Stimulated activated naive CD8-positive, alpha-beta T cell treated with anti-CD3 and anti-CD28 coated beads, Interleukin-15, amount 100 ng/mL, for 72 hours (primary cell): ENCODE measurements around the gene TRIM33.
"Not testable (repeated sequence)": the region's sequence is repeated elsewhere in the genome, so short reads cannot be mapped to it uniquely, and the experiment has no call there.

Experiments used
- ATAC-seq: fragments of 150-1000 bp; cut with Tn5 transposase; 2 replicates; pipeline ENCODE4 v1.10.0; 2021; ENCODE audit warnings: mild to moderate bottlenecking, moderate library complexity
- DNase-seq, 2 donors: peaks; one replicate each; pipeline ENCODE4 v3.0.0; 2021 to 2022
- H3K27ac Mint-ChIP-seq, 2 donors: one replicate each; pipeline ENCODE4 v1.8.0; 2022; ENCODE audit warnings: mild to moderate bottlenecking in 2 of 2, mixed read lengths in 2 of 2, moderate library complexity in 2 of 2
- H3K27me3 Mint-ChIP-seq: one replicate; pipeline ENCODE4 v1.8.0; 2022; ENCODE audit warnings: mixed read lengths
- H3K4me1 Mint-ChIP-seq: one replicate; pipeline ENCODE4 v1.8.0; 2022; ENCODE audit warnings: mild to moderate bottlenecking, mixed read lengths
- H3K4me3 Mint-ChIP-seq, 2 donors: one replicate each; pipeline ENCODE4 v1.8.0; 2022; ENCODE audit warnings: mild to moderate bottlenecking in 2 of 2, mixed read lengths in 2 of 2, moderate library complexity in 1 of 2
- H3K9me3 Mint-ChIP-seq, 2 donors: one replicate each; pipeline ENCODE4 v1.8.0; 2022; ENCODE audit warnings: mixed read lengths in 2 of 2

The TRIM33 gene

DNA sequence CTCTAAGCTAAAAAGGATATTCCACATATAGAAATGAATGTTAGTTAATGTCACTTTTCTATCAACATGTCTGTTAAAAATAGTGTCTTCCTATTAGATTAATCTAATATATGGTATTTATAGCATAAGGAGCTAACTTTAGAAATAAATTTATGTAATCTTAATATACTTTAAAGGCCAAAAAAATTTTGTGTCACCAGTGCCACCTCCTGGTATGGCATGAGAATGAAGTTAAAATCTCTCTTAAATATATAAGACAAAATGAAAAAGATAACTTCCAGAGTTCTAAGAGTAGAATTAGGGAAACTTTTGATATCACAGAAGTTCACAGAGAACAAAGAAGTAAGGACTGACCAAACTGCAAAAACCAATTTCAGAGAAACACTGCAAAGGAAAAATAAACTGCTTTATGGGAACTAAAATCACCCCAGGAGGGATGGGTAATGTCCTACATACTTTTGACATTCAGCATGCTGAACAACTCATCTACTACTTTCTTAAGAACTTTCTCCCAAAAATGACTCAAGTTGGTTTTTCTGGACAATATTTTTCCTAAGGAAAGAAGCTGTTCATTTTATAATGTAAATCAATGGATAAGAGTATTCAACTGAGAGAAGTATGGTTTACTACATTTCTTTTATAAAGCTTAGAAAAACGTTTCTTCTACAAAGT lies 82.8 kb downstream of the TRIM33 start:
- H3K4me1 Mint-ChIP-seq: no peaks in the 10 kb centered on the region

DNA sequence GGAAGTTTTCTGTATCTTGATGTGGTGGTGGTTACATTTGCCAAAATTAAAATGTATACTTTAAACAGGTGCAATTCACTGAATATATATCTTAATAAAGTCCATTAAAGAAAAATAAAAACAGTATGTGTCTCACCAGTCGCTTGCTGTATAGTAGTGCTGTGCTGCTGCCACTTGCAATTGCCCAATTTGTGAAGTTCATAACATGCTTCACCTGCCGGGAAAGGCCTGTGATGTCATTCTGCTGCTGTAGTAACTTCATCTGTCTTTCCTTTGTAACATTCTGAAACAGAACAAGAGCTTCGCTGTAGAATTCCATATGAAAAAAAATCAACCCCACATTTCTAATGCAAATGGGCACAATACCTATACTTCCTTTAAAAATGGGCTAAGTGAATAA lies 83.4 kb downstream of the TRIM33 start:
- H3K4me3 Mint-ChIP-seq: no peak overlapping the region
- H3K4me1 Mint-ChIP-seq: no peaks in the 10 kb centered on the region
- no peaks in the 10 kb centered on the region for H3K9me3 Mint-ChIP-seq
- DNase-seq (no peak), ATAC-seq (no peak)
- H3K27me3 Mint-ChIP-seq: no peaks in the 10 kb centered on the region
- no peak overlapping the region for H3K27ac Mint-ChIP-seq

More for the DNA sequence above, 82.8 kb downstream of the TRIM33 start:
- Mint-ChIP-seq H3K9me3 (no peaks in the 10 kb centered on the region), H3K4me3 (no peak overlapping the region), H3K27ac (no peak overlapping the region), H3K27me3 (no peaks in the 10 kb centered on the region)
- DNase-seq (no peak), ATAC-seq (no peak)

DNA sequence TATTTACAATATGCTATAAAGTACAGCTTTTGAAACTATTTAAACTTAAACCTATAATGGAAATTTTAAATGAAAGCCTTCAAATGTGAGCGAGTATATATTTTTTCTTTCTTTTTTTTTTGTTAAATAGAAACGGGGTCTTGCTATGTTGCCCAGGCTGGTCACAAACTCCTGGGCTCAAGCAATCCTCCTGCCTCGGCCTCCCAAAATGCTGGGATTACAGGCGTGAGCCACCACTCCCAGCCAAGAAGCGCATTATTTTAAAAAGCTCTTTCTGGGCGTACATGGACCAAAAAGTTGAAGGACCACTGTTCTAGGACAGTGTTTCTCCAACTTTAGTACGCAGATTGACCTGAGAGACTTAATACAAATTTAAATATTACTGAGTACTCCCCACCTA lies 87.5 kb downstream of the TRIM33 start:
- H3K27ac Mint-ChIP-seq: no peak overlapping the region
- DNase-seq (no peak), ATAC-seq (no peak)
- no peaks in the 10 kb centered on the region for H3K27me3 Mint-ChIP-seq
- no peaks in the 10 kb centered on the region for H3K9me3 Mint-ChIP-seq
- H3K4me1 Mint-ChIP-seq: no peaks in the 10 kb centered on the region
- H3K4me3 Mint-ChIP-seq: no peak overlapping the region

GRCh38 chr1:114418948-114419347 lies 92.1 kb downstream of the TRIM33 start:
- H3K27ac Mint-ChIP-seq, ATAC-seq: not testable (repeated sequence)

DNA sequence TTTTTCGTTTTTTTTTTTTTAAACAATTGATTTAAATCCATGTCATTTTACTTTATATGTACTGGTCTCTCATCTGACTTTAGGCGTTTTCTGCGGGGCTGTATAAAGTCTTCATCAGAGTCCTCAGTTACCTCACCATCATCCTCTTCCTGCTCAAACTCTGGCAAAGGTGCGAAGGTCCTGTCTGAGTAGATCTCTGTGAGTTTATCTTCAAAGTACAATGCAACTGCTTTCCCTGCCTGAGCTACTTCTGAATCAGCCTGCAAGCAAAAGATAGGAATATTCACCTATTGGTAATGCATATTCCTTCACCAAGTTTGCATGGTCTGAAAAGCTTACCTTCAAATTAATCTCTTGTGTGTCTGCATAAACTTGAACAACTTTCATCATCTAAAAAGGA lies 113.4 kb downstream of the TRIM33 start:
- Mint-ChIP-seq H3K4me1 (no peaks in the 10 kb centered on the region), H3K27me3 (no peaks in the 10 kb centered on the region), H3K27ac (no peak overlapping the region), H3K9me3 (no peaks in the 10 kb centered on the region), H3K4me3 (no peak overlapping the region)
- ATAC-seq: no peak
- no peak for DNase-seq

More at GRCh38 chr1:114418948-114419347, 92.1 kb downstream of the TRIM33 start:
- H3K27me3 Mint-ChIP-seq, H3K9me3 Mint-ChIP-seq, DNase-seq, H3K4me3 Mint-ChIP-seq, H3K4me1 Mint-ChIP-seq: not testable (repeated sequence)

DNA sequence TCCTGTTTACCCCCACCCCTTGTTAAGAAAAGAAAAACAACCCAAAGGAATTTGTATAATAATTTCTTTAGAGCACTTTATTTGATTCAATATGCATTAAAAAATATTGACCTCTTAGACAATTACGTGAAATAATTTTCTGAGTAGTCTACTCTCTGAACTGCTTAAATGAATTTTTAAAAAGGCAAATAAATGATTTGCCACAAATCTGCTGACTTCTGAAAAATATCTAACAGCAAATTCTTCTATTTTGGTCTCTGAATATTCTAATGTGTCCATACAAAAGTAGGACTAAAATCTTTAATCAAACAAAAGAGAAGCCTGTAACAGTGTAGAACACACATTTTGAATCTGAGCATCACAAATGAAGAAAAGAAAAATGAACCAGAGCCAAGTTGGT lies 115.1 kb downstream of the TRIM33 start:
- DNase-seq (no peak), ATAC-seq (no peak)
- H3K4me3 Mint-ChIP-seq: no peak overlapping the region
- no peaks in the 10 kb centered on the region for H3K4me1 Mint-ChIP-seq
- no peaks in the 10 kb centered on the region for H3K27me3 Mint-ChIP-seq
- peaks cover 0 to 5% of the 10 kb centered on the region in 2 donors for H3K9me3 Mint-ChIP-seq
- no peak overlapping the region for H3K27ac Mint-ChIP-seq

GRCh38 chr1:114390960-114391359 lies 120.0 kb downstream of the TRIM33 start:
- ATAC-seq (no peak), DNase-seq (no peak)
- H3K27ac Mint-ChIP-seq: no peak overlapping the region
- H3K27me3 Mint-ChIP-seq: no peaks in the 10 kb centered on the region
- H3K9me3 Mint-ChIP-seq: peaks cover 16 to 19% of the 10 kb centered on the region in 2 donors
- no peaks in the 10 kb centered on the region for H3K4me1 Mint-ChIP-seq
- H3K4me3 Mint-ChIP-seq: no peak overlapping the region

DNA sequence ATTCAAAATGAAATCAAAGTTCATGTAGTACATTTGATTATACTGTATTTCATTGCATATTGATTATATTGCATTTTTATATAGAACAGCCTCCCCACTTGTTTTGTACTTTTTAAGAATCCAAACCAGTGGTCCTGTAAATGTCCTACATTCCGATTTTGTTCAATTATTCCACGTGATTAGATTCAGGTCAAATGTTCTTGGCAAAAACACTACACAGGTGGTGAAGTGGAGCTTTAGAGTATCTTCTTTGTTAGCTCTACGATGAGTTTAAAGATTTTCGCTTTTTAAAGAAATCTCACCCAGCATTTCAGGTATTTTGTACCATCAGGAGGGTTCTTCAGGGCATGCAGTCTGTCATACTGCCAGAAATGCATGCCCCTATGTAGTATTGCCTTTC lies 120.6 kb downstream of the TRIM33 start:
- Mint-ChIP-seq H3K27ac (no peak overlapping the region), H3K9me3 (peaks cover 22 to 23% of the 10 kb centered on the region in 2 donors), H3K4me3 (no peak overlapping the region), H3K27me3 (no peaks in the 10 kb centered on the region), H3K4me1 (no peaks in the 10 kb centered on the region)
- DNase-seq (no peak), ATAC-seq (no peak)

DNA sequence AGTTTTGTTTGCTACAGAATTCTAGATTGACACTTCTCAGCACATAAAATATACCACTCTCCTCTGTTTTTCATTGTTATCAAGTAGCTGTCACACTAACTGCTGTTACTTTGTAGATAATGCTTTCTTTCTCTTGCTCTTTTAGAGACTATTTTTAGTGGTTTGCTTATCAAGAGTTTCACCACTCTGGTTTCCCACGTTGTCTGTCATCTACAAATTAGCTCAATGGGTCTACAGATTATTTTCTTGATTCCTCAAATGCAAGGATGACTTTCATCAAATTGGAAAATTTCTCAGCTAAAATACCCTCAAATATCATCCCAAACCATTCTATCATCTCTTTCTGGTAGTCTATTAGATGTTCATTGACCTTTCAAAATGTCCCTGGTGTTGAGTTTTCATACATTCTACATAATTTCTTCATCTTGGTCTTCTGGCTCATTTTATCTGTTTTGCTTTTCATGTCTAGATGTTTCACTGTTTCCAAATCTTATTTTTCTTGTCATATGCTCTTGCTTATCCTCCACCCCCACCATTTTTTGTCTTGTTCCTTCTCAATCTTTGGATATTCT lies 122.5 kb downstream of the TRIM33 start:
- H3K4me3 Mint-ChIP-seq: no peak overlapping the region
- H3K27ac Mint-ChIP-seq: no peak overlapping the region
- ATAC-seq (no peak), DNase-seq (no peak)
- H3K4me1 Mint-ChIP-seq: no peaks in the 10 kb centered on the region
- peaks cover 28 to 32% of the 10 kb centered on the region in 2 donors for H3K9me3 Mint-ChIP-seq
- H3K27me3 Mint-ChIP-seq: no peaks in the 10 kb centered on the region

DNA sequence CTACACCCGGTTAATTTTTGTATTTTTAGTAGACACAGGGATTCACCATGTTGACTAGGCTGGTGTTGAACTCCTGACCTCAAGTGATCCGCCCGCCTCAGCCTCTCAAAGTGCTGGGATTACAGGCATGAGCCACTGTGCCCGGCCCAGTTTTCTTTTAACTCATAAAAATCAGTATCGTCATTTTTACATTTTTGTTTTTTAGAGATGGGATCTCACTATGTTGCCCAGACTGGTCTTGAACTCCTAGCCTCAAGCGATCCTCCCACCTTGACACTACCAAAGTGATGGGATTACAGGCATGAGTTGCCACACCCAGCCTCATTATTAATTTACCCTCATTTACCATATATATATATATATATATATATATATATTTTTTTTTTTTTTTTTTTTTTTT lies 123.4 kb downstream of the TRIM33 start:
- not testable (repeated sequence) for H3K4me1 Mint-ChIP-seq, ATAC-seq, H3K4me3 Mint-ChIP-seq, H3K27ac Mint-ChIP-seq, DNase-seq, H3K27me3 Mint-ChIP-seq
- H3K9me3 Mint-ChIP-seq: peaks cover 30 to 32% of the 10 kb centered on the region in 2 donors

- DNase-seq (no peak), ATAC-seq (no peak)
- Mint-ChIP-seq H3K27me3 (no peaks in the 10 kb centered on the region), H3K27ac (peak overlapping the region in 1 of 2 donors; percentile 5), H3K4me1 (no peaks in the 10 kb centered on the region), H3K4me3 (no peak overlapping the region), H3K9me3 (peaks cover 34% of the 10 kb centered on the region in 2 donors)
Measured at GRCh38 chr1:114387010-114387360, 124.0 kb downstream of the TRIM33 start.

GRCh38 chr1:114386129-114387009 lies 124.6 kb downstream of the TRIM33 start:
- no peak for DNase-seq
- Mint-ChIP-seq H3K4me1 (no peaks in the 10 kb centered on the region), H3K9me3 (peaks cover 30 to 40% of the 10 kb centered on the region in 2 donors), H3K27me3 (no peaks in the 10 kb centered on the region), H3K4me3 (no peak overlapping the region), H3K27ac (no peak overlapping the region)
- ATAC-seq: no peak

GRCh38 chr1:114384922-114385321 lies 126.1 kb downstream of the TRIM33 start:
- ATAC-seq (no peak), DNase-seq (no peak)
- Mint-ChIP-seq H3K4me3 (no peak overlapping the region), H3K9me3 (peaks cover 33 to 46% of the 10 kb centered on the region in 2 donors), H3K27me3 (no peaks in the 10 kb centered on the region), H3K4me1 (no peaks in the 10 kb centered on the region), H3K27ac (no peak overlapping the region)

GRCh38 chr1:114379987-114380386 lies 131.0 kb downstream of the TRIM33 start:
- H3K9me3 Mint-ChIP-seq: peaks cover 18 to 45% of the 10 kb centered on the region in 2 donors

DNA sequence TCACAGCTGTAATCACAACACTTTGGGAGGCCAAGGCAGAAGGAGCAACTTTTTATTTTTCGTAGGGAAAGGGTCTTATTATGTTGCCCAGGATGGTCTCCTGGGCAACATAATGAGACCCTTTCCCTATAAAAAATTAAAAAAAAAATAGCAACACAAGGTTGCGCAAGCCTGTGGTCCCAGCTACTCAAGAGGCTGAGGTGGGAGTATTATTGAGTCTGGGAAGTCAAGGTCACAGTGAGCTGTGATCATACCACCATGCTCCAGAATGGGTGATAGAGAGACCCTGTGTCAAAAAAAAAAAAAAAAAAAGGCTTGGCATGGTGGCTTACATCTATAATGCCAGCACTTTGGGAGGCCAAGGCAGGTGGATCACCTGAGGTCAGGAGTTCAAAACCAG lies 131.6 kb downstream of the TRIM33 start:
- H3K27me3 Mint-ChIP-seq: no peaks in the 10 kb centered on the region
- ATAC-seq: no peak
- H3K4me3 Mint-ChIP-seq: no peak overlapping the region
- H3K27ac Mint-ChIP-seq: no peak overlapping the region
- H3K4me1 Mint-ChIP-seq: no peaks in the 10 kb centered on the region
- H3K9me3 Mint-ChIP-seq: peaks cover 16 to 40% of the 10 kb centered on the region in 2 donors
- no peak for DNase-seq

More at GRCh38 chr1:114379987-114380386, 131.0 kb downstream of the TRIM33 start:
- no peak for ATAC-seq
- H3K4me3 Mint-ChIP-seq: no peak overlapping the region
- no peak overlapping the region for H3K27ac Mint-ChIP-seq
- no peak for DNase-seq
- H3K27me3 Mint-ChIP-seq: no peaks in the 10 kb centered on the region
- H3K4me1 Mint-ChIP-seq: no peaks in the 10 kb centered on the region

DNA sequence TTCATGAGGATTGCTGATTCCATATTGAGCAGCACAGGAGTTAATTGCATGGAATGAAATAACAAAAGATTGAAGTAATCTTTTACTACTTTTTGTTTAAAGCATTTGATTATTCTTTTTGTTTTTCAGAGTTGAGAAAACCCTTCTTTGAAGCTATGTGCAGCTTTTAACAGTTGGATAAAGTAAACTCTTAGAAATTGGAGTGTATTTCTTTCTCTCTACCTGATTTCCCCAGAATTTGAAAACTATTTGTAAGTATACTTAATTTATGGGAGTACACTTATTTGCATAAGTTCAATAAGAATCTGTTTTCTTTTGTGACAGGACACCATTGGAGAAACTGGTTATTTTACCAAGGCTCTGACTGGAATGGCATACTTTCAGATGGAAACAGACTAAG lies 133.6 kb downstream of the TRIM33 start:
- ATAC-seq (no peak), DNase-seq (no peak)
- Mint-ChIP-seq H3K4me1 (no peaks in the 10 kb centered on the region), H3K27me3 (no peaks in the 10 kb centered on the region), H3K27ac (no peak overlapping the region), H3K4me3 (no peak overlapping the region), H3K9me3 (peaks cover 12 to 47% of the 10 kb centered on the region in 2 donors)
